Neural cell (in vitro differentiated cells): Measurements from ENCODE around the gene P2RY8. TPM values are rescaled to one million over a fixed set of nuclear protein-coding genes. Genes with fewer than 3 reads are reported as not detected.

Source experiments
- H2AFZ ChIP-seq: fragments of 200-600, 300-800 bp; sonication (generic), shearing (Covaris generic); 2 replicates; pipeline ENCODE4 v1.6.0; 2014; ENCODE audit warnings: low read depth, mild to moderate bottlenecking, antibody characterized with exemption, low read length, moderate library complexity
- H3F3A ChIP-seq: fragments of 200-600 bp; shearing (Covaris generic); 2 replicates; pipeline ENCODE4 v1.6.1; 2016; ENCODE audit warnings: mild to moderate bottlenecking, moderate library complexity, mixed read lengths, antibody characterized with exemption, low read length; ENCODE audit not compliant: insufficient read depth, poor library complexity, severe bottlenecking
- H3K27ac ChIP-seq: fragments of 200-600, 300-800 bp; sonication (generic), shearing (Covaris generic); 2 replicates; pipeline ENCODE4 v1.5.1; 2014; ENCODE audit warnings: mild to moderate bottlenecking, low read length, moderate library complexity
- H3K27me3 ChIP-seq: fragments of 300-800, 200-600 bp; sonication (generic), shearing (Covaris generic); 2 replicates; pipeline ENCODE4 v1.6.0; 2014; ENCODE audit warnings: mild to moderate bottlenecking, low read depth, low read length, moderate library complexity; ENCODE audit not compliant: insufficient read depth
- H3K36me3 ChIP-seq: fragments of 300-800, 200-600 bp; sonication (generic), shearing (Covaris generic); 2 replicates; pipeline ENCODE4 v1.5.1; 2014; ENCODE audit warnings: mild to moderate bottlenecking, antibody characterized with exemption, low read length, moderate library complexity; ENCODE audit not compliant: insufficient read depth
- H3K4me2 ChIP-seq: fragments of 300-800, 200-600 bp; sonication (generic), shearing (Covaris generic); 2 replicates; pipeline ENCODE4 v1.6.0; 2014; ENCODE audit warnings: mild to moderate bottlenecking, low read length
- H3K4me3 ChIP-seq: fragments of 300-800, 200-600 bp; sonication (generic), shearing (Covaris generic); 2 replicates; pipeline ENCODE4 v1.5.1; 2014; ENCODE audit warnings: mild to moderate bottlenecking, low read length, moderate library complexity
- H3K79me2 ChIP-seq: fragments of 200-600 bp; shearing (Covaris generic); replicated peaks from 2 replicates; pipeline ENCODE4 v1.6.0; 2014; ENCODE audit warnings: mild to moderate bottlenecking, low read length, moderate library complexity; ENCODE audit not compliant: insufficient read depth
- H3K9ac ChIP-seq: fragments of 300-800, 200-600 bp; sonication (generic), shearing (Covaris generic); 2 replicates; pipeline ENCODE4 v1.6.1; 2016; ENCODE audit warnings: mild to moderate bottlenecking, low read length, mixed read lengths
- H3K9me2 ChIP-seq: fragments of 200-600 bp; shearing (Covaris generic); 2 replicates; pipeline ENCODE4 v1.6.1; 2016; ENCODE audit warnings: mild to moderate bottlenecking, low read length, mixed read lengths; ENCODE audit not compliant: insufficient read depth
- H3K9me3 ChIP-seq: fragments of 200-600, 300-800 bp; sonication (generic), shearing (Covaris generic); 2 replicates; pipeline ENCODE4 v1.6.1; 2016; ENCODE audit warnings: mild to moderate bottlenecking, mixed run types, low read length, moderate library complexity, mixed read lengths
- H4K20me1 ChIP-seq: fragments of 200-600 bp; shearing (Covaris generic); 2 replicates; pipeline ENCODE4 v1.6.1; 2016; ENCODE audit warnings: mild to moderate bottlenecking, mixed run types; ENCODE audit not compliant: insufficient read depth
- CTCF ChIP-seq: fragments of 450-650 bp; IDR thresholded peaks from 2 replicates; pipeline ENCODE4 v1.5.1; 2014; ENCODE audit warnings: antibody characterized with exemption, mild to moderate bottlenecking, moderate library complexity; ENCODE audit not compliant: poor library complexity, severe bottlenecking
- EP300 ChIP-seq: fragments of 450-650 bp; conservative IDR thresholded peaks from 2 replicates; pipeline ENCODE4 v1.6.1; 2014; ENCODE audit warnings: antibody characterized with exemption, mild to moderate bottlenecking, moderate library complexity; ENCODE audit not compliant: poor library complexity, severe bottlenecking
- EZH2 ChIP-seq: fragments of 200-600, 300-800 bp; shearing (Covaris generic), sonication (generic); IDR thresholded peaks from 2 replicates; pipeline ENCODE4 v1.6.1; 2014; ENCODE audit warnings: antibody characterized with exemption, low read length, borderline replicate concordance, mild to moderate bottlenecking; ENCODE audit not compliant: insufficient read depth, poor library complexity, severe bottlenecking
- MXI1 ChIP-seq: fragments of 450-650 bp; conservative IDR thresholded peaks from 2 replicates; pipeline ENCODE4 v1.6.1; 2014; ENCODE audit warnings: antibody characterized with exemption, mild to moderate bottlenecking; ENCODE audit not compliant: poor library complexity, severe bottlenecking
- POLR2AphosphoS5 ChIP-seq: IDR thresholded peaks from 2 replicates; pipeline ENCODE4 v1.6.1; 2012
- RAD21 ChIP-seq: fragments of 450-650 bp; conservative IDR thresholded peaks from 2 replicates; pipeline ENCODE4 v1.6.1; 2014; ENCODE audit warnings: antibody characterized with exemption, mild to moderate bottlenecking, moderate library complexity
- SMC3 ChIP-seq: fragments of 450-650 bp; conservative IDR thresholded peaks from 2 replicates; pipeline ENCODE4 v1.6.1; 2014; ENCODE audit warnings: antibody characterized with exemption, mild to moderate bottlenecking, moderate library complexity; ENCODE audit not compliant: poor library complexity
- TAF1 ChIP-seq: IDR thresholded peaks from 2 replicates; pipeline ENCODE4 v1.6.1; 2012; ENCODE audit warnings: low read depth
- polyA plus RNA-seq: library from polyadenylated mRNA; depleted of rRNA; stranded (reverse); fragments of >200 nt; gene quantifications from 2 replicates; pipeline ENCODE4 v1.2.3, GENCODE V29; 2014
- TF ChIP-seq, protein P1 (sequence below): IDR thresholded peaks from 2 replicates; pipeline ENCODE4 v1.6.1; 2012; ENCODE audit warnings: borderline replicate concordance

P2RY8 gene
- polyA plus RNA-seq, 1 donor from 2014 or later: not detected

DNA sequence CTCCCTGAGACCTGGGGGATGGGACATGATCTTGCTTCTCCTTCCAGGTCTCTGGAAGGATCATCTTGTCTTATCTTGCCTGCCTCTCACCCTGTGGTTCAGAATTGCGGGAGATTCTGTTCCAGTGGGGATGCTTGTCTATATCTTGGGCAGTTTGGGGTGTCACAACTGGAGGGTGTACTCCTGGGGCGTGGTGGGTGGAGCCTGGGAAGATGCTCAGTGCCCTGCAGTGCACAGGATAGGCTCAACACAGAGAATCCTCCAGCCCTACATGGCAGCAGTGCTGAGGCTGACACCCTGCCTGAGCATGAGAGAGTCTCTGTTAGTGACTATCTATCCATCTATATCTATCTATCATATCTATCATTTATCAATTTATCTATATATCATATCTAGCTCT is 7.7 kb downstream of the P2RY8 start:
- Histone ChIP-seq H3K4me2 (no peak overlapping the region), H3K36me3 (no peaks in the 10 kb centered on the region), H3K9me2 (no peaks in the 10 kb centered on the region), H2AFZ (no peak overlapping the region), H3K9me3 (no peaks in the 10 kb centered on the region), H3K4me3 (no peak overlapping the region), H3K79me2 (no peaks in the 10 kb centered on the region), H3K9ac (no peak overlapping the region), H3K27me3 (no peaks in the 10 kb centered on the region), H4K20me1 (no peaks in the 10 kb centered on the region), H3K27ac (no peak overlapping the region), H3F3A (no peaks in the 10 kb centered on the region)
- TF ChIP-seq TAF1 (no peak), EP300 (no peak), POLR2AphosphoS5 (no peak)

DNA sequence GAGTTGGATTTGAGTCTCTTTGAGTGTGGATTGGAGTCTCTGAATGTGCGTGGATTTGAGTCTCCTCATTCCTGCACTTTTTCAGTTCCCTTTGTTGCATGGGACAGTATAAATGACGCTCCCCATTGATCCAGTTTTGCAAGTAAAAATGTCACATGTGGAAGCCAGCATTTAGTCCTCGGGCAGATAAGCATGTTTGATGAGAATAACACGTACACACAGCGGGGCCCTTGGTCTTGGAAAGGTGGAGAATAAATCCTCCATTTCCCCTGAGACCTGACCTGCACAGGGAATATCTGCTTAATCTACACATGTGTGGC is 8.1 kb downstream of the P2RY8 start:
- Histone ChIP-seq H3K27me3 (no peaks in the 10 kb centered on the region), H3K79me2 (no peaks in the 10 kb centered on the region), H3K27ac (no peak overlapping the region), H4K20me1 (no peaks in the 10 kb centered on the region), H3K4me2 (no peak overlapping the region), H3K36me3 (no peaks in the 10 kb centered on the region), H3K9me2 (no peaks in the 10 kb centered on the region), H3F3A (no peaks in the 10 kb centered on the region), H3K9me3 (no peaks in the 10 kb centered on the region), H2AFZ (no peak overlapping the region), H3K9ac (no peak overlapping the region), H3K4me3 (no peak overlapping the region)
- TF ChIP-seq POLR2AphosphoS5 (no peak), MXI1 (no peak), EZH2 (no peak), SMC3 (no peak), EP300 (no peak), TAF1 (no peak), CTCF (no peak), RAD21 (no peak)
- TF ChIP-seq, protein P1, sequence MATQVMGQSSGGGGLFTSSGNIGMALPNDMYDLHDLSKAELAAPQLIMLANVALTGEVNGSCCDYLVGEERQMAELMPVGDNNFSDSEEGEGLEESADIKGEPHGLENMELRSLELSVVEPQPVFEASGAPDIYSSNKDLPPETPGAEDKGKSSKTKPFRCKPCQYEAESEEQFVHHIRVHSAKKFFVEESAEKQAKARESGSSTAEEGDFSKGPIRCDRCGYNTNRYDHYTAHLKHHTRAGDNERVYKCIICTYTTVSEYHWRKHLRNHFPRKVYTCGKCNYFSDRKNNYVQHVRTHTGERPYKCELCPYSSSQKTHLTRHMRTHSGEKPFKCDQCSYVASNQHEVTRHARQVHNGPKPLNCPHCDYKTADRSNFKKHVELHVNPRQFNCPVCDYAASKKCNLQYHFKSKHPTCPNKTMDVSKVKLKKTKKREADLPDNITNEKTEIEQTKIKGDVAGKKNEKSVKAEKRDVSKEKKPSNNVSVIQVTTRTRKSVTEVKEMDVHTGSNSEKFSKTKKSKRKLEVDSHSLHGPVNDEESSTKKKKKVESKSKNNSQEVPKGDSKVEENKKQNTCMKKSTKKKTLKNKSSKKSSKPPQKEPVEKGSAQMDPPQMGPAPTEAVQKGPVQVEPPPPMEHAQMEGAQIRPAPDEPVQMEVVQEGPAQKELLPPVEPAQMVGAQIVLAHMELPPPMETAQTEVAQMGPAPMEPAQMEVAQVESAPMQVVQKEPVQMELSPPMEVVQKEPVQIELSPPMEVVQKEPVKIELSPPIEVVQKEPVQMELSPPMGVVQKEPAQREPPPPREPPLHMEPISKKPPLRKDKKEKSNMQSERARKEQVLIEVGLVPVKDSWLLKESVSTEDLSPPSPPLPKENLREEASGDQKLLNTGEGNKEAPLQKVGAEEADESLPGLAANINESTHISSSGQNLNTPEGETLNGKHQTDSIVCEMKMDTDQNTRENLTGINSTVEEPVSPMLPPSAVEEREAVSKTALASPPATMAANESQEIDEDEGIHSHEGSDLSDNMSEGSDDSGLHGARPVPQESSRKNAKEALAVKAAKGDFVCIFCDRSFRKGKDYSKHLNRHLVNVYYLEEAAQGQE: no peak
